Activated B cell treated with CpG ODN at 0.5 μM for 24 hours (primary cell): ENCODE data around the gene HEXIM2. TPM values are rescaled to one million over a fixed set of nuclear protein-coding genes. Genes with fewer than 3 reads are reported as not detected.

ENCODE experiments used
- ATAC-seq: fragments of 200-7000 bp; cut with Tn5 transposase; one replicate; pipeline ENCODE4 v1.10.0; 2021; ENCODE audit warnings: low read depth, mild to moderate bottlenecking, moderate library complexity
- CTCF ChIA-PET: fragments of 350-600 bp; sonication (Branson Sonifier 250); formaldehyde crosslinking; loops from one replicate; lab custom pipeline; 2021; ENCODE audit warnings: antibody characterized with exemption; lab: Charles Lee
- POLR2A ChIA-PET: fragments of 350-600 bp; sonication (Branson Sonifier 250); formaldehyde crosslinking; loops from one replicate; lab custom pipeline; 2021; ENCODE audit warnings: antibody characterized with exemption; lab: Charles Lee
- DNase-seq: peaks from one replicate; pipeline ENCODE4 v3.0.0; 2022
- H3K27ac Mint-ChIP-seq: one replicate; pipeline ENCODE4 v1.8.0; 2020; ENCODE audit warnings: mixed read lengths
- H3K27me3 Mint-ChIP-seq: one replicate; pipeline ENCODE4 v1.8.0; 2021; ENCODE audit warnings: mixed read lengths
- H3K36me3 Mint-ChIP-seq: one replicate; pipeline ENCODE4 v1.8.0; 2021; ENCODE audit warnings: low read depth, mixed read lengths
- H3K4me1 Mint-ChIP-seq: one replicate; pipeline ENCODE4 v1.8.0; 2021; ENCODE audit warnings: mixed read lengths
- H3K4me3 Mint-ChIP-seq: one replicate; pipeline ENCODE4 v1.8.0; 2020; ENCODE audit warnings: mild to moderate bottlenecking, mixed read lengths
- H3K9me3 Mint-ChIP-seq: one replicate; pipeline ENCODE4 v1.8.0; 2020; ENCODE audit warnings: mixed read lengths
- intact Hi-C: fragments of 100-400 bp; cut with micrococcal nuclease; formaldehyde crosslinking; loops from one replicate; pipeline ENCODE4 v1.15.1; 2024
- total RNA-seq: library from RNA; stranded (reverse); gene quantifications from 2 replicates; pipeline ENCODE4 v1.2.3, GENCODE V29; 2022
- TF ChIP-seq, protein P1 (sequence below): fragments of 200-600 bp; IDR thresholded peaks from one replicate; pipeline ENCODE4 v1.8.0; 2022; ENCODE audit warnings: antibody characterized with exemption, mild to moderate bottlenecking

The HEXIM2 gene
- total RNA-seq, 1 donor from 2014 or later, result 11.1 TPM

DNA sequence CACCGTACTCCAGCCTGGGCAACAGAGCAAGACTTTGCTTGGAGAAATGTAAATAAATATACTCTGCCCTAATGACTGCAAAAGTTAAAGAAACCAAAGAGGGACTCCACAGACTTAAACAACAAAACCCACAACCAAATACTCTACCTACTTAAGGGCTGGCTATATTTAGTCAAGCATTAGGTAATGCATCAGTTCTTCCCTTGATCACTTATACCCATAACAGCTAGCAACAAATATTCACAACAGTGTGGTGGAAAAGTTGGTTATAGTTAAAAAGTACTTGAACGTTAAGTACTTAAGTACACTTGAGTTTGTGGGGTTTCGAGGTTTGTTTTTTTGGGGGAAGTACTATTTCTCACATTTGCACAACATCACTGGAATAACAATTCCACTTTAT lies 5.4 kb upstream of the HEXIM2 start:
- H3K9me3 Mint-ChIP-seq, result no peaks in the 10 kb centered on the region
- peak overlapping the region; percentile 56 for H3K27ac Mint-ChIP-seq
- TF ChIP-seq, protein P1, sequence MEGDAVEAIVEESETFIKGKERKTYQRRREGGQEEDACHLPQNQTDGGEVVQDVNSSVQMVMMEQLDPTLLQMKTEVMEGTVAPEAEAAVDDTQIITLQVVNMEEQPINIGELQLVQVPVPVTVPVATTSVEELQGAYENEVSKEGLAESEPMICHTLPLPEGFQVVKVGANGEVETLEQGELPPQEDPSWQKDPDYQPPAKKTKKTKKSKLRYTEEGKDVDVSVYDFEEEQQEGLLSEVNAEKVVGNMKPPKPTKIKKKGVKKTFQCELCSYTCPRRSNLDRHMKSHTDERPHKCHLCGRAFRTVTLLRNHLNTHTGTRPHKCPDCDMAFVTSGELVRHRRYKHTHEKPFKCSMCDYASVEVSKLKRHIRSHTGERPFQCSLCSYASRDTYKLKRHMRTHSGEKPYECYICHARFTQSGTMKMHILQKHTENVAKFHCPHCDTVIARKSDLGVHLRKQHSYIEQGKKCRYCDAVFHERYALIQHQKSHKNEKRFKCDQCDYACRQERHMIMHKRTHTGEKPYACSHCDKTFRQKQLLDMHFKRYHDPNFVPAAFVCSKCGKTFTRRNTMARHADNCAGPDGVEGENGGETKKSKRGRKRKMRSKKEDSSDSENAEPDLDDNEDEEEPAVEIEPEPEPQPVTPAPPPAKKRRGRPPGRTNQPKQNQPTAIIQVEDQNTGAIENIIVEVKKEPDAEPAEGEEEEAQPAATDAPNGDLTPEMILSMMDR, result no peak
- H3K4me1 Mint-ChIP-seq, result peaks cover 48% of the 10 kb centered on the region
- DNase-seq (no peak), ATAC-seq (no peak)
- CTCF ChIA-PET, result interaction anchor here (1.1 kb wide), 1 partner anchor 21 kb away, joined by 7 read pairs; the partner anchor contains the start of gene ACBD4
- intact Hi-C loops, result no loop called here
- peaks cover 29% of the 10 kb centered on the region for H3K36me3 Mint-ChIP-seq
- H3K4me3 Mint-ChIP-seq, result no peak overlapping the region
- POLR2A ChIA-PET, result interaction anchor here (0.6 to 1.7 kb wide), 5 partner anchors 8 to 236 kb away, joined by 3 to 11 read pairs (median 3); partner anchors contain the start of genes ACBD4 and HEXIM1
- H3K27me3 Mint-ChIP-seq, result no peaks in the 10 kb centered on the region

DNA sequence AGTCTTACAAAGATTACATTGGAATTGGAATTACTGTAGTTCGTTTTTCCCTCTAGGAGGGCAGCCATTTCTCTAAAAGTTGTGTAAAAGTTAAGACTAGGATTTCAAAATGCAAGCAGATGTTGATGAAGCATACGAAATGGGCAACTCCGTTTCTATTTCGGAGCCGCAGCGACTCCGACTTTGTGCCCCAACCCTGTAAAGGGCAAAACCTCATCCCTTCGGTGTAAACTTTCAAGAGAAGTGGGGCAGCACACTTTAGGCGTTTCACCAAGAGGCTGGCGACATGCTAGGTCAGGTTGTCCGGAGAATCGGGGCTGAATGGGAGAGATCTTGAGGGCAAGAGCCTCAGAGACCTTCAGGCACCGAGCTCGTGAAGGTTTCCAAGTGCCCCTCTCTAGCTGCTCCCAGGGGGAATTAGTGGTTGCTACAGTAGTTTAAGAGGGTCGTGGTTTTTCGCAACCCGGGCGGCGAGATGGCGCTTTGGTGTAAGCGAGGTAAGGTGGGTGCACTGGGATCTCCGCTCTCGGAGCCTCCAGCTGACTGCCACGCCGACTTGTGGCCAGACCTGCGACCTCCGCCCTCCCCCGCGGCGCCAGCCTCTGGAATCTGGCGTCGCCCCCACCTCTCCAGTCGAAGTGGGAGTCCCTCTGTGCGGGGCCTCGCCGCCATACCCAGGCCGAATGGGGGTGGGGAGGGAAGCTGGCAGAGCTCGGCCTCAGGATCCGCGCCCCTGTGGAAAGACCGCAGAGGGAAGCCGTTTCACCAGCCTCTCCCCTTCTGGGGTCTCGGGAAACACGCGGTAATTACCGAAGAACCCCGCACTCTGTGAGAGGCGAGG lies 1.0 kb upstream of the HEXIM2 start:
- Mint-ChIP-seq H3K4me1 (peaks cover 48% of the 10 kb centered on the region), H3K27me3 (no peaks in the 10 kb centered on the region), H3K4me3 (peak overlapping the region; percentile 99), H3K36me3 (peaks cover 29% of the 10 kb centered on the region), H3K9me3 (no peaks in the 10 kb centered on the region), H3K27ac (peak overlapping the region; percentile 99)
- CTCF ChIA-PET, result interaction anchor here (0.7 to 7.0 kb wide), 6 partner anchors 10 to 1033 kb away, joined by 3 to 86 read pairs (median 12); partner anchors contain the start of genes ACBD4, HEXIM1 and KANSL1
- ATAC-seq (peak; percentile 22), DNase-seq (peak; percentile 72)
- intact Hi-C loops, result loop anchor here (1.0 to 5.0 kb wide), 6 partner anchors 12 to 157 kb away; partner anchors contain the start of genes ACBD4, HEXIM1, MAP3K14 and NMT1
- POLR2A ChIA-PET, result interaction anchor here (0.6 to 7.6 kb wide), 27 partner anchors 11 to 1793 kb away, joined by 3 to 703 read pairs (median 5); partner anchors contain the start of genes ACBD4, EFTUD2, FMNL1 and HEXIM1
- TF ChIP-seq, protein P1, result no peak

DNA sequence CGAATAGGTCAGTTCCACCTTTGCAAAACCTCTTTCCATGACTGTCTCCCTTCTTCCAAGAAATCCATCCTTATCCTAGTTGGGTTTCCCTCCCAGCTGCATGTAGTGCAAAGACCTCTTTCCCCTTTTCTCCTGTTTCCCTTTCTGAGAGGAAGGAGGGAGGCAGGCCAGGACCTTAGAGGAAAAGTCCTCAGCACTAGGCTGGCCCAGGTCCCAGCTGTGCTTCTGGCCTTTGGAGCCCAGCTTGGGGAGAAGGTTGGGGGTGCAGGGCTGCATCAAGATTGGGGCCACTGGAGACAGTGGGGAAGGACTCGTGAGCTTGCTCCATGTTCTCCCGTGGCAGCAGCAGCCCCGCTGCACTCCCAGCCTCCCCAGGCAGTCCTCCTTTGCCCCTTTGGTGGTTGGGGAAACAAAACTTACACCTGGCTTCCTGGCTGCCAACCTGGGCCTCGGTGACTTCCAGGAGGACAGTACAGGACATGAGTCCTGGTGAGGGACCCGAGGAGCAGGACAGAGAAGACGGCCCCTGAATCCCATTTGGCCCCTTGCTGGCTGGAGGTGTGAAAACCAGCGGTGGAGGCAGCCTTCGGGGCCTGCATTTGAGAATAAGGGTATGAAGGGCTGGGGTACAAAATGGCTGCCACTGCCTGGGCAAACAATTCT lies 481 bp downstream of the HEXIM2 start:
- Mint-ChIP-seq H3K4me3 (peak overlapping the region; percentile 99), H3K27ac (peak overlapping the region; percentile 99), H3K9me3 (no peaks in the 10 kb centered on the region), H3K27me3 (no peaks in the 10 kb centered on the region), H3K4me1 (peaks cover 35% of the 10 kb centered on the region), H3K36me3 (peaks cover 20% of the 10 kb centered on the region)
- ATAC-seq (no peak), DNase-seq (no peak)
- POLR2A ChIA-PET, result interaction anchor here (0.6 to 7.6 kb wide), 16 partner anchors 10 to 1794 kb away, joined by 3 to 703 read pairs (median 14); partner anchors contain the start of genes ACBD4, EFTUD2, FMNL1 and HEXIM1
- TF ChIP-seq, protein P1, result no peak
- CTCF ChIA-PET, result interaction anchor here (1.1 to 7.0 kb wide), 5 partner anchors 12 to 36 kb away, joined by 3 to 86 read pairs (median 18); partner anchors contain the start of genes ACBD4 and HEXIM1
- intact Hi-C loops, result loop anchor here (5.0 kb wide), 2 partner anchors 85 to 155 kb away; partner anchors contain the start of gene MAP3K14

DNA sequence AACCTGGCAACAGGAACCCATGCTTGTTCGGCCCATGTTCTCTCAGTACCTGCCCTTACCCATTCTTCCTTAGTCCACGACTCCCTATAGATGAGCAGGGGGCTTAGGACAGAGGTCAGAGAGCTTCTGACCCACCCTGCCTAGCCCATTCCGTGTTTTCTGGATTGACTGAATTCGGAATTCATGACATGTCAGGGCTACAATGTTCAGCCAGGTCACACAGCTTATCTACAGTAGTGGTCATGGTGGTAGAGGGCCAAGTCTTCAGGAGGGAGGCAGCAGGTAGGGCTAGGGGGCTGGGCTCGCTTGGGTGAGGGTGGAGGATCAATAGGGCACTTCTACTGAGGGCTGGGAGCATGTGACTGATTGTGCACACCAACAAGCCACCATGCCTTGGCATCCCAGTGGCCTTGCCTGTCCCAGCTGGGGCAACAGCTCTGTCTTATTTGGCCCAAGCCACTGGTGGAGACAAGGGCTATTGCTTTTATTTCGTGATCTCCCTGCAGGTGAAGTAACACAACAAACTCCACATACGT lies 3.1 kb downstream of the HEXIM2 start:
- TF ChIP-seq, protein P1, result no peak
- peaks cover 18% of the 10 kb centered on the region for H3K4me1 Mint-ChIP-seq
- no peaks in the 10 kb centered on the region for H3K9me3 Mint-ChIP-seq
- H3K27me3 Mint-ChIP-seq, result no peaks in the 10 kb centered on the region
- no peak overlapping the region for H3K27ac Mint-ChIP-seq
- ChIA-PET POLR2A (interaction anchor here (0.8 to 7.6 kb wide), 2 partner anchors 9 to 15 kb away, joined by 3 to 703 read pairs; partner anchors contain the start of gene HEXIM1), CTCF (interaction anchor here (1.7 to 7.0 kb wide), 2 partner anchors 29 to 33 kb away, joined by 5 to 55 read pairs; partner anchors contain the start of gene ACBD4)
- DNase-seq (no peak), ATAC-seq (no peak)
- peaks cover 8% of the 10 kb centered on the region for H3K36me3 Mint-ChIP-seq
- intact Hi-C loops, result loop anchor here (5.0 kb wide), 2 partner anchors 82 to 152 kb away; partner anchors contain the start of gene MAP3K14
- H3K4me3 Mint-ChIP-seq, result no peak overlapping the region
